GM21619 (cell line): ENCODE measurements around the gene EPHA6.
"Not testable (repeated sequence)": the region's sequence is repeated elsewhere in the genome, so short reads cannot be mapped to it uniquely, and the experiment has no call there.

ENCODE experiments used
- ATAC-seq: cut with Tn5 transposase; IDR thresholded peaks from one replicate; pipeline ENCODE4 v1.9.1; 2021; ENCODE audit not compliant: unreplicated experiment

Gene EPHA6

GRCh38 chr3:97264180-97264579 is 449.8 kb downstream of the EPHA6 start:
- no peak for ATAC-seq

DNA sequence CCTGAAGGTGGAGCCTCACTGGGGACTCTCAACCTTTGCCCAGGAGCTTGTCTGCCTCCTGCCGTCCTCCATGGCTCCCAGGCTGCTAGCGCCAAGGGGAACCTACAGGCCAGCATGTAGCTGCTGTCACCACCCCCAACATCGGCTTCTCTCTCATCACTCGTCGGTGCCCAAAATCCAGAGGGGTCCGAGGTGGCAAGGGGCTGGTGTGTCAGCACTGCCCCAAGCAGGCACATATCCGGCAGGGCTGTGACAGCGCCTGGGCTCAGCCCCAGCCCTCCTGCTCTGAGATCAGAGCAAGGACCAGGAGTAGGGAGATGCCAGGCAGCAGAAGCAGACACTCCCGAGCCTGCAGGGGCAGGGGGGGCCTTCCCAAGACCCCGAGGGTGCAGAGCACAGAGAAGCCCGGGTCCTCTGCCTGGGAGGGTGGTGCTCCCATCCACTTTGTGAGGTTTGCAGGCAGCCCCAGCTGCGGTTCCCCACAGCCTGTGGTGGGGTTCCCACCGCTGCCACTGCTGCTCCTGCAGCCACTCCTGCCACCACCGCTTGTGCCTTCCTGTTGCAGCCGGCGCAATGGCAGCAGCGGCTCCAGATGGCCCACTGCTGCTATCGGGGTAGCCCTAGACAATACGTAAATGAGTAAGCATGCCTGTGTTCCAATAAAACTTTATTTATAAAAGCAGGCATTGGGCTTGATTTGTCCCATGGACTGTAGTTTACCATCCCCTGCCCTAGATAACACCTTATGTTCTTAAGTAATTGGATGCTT is 451.0 kb downstream of the EPHA6 start:
- ATAC-seq: no peak

- no peak for ATAC-seq
These were observed 454.8 kb downstream of the EPHA6 start for GRCh38 chr3:97269202-97269601.

DNA sequence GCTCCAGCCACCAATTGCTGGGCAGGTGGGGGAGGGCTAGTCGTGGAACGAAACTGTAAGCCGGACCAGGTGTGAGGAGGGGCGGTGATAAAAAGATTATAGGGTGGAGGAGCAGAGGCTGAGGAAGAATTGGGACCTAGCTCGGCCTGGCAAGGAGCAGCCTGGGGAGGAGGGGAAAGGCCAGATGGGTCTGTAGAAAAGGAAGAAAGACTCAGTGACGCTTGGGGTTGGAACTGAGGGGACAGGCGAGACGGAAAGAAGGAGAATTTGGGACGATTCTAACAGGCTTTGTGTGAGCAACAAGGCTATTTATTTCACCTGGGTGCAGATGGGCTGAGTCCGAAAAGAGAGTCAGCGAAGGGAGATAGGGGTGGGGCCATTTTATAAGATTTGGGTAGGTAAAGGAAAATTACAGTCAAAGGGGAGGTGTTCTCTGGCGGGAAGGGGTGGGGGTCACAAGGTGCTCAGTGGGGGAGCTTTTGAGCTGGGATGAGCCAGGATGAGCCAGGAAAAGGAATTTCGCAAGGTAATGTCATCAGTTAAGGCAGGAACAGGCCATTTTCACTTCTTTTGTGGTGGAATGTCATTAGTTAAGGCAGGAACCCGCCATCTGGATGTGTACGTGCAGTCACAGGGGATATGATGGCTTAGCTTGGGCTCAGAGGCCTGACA is 462.6 kb downstream of the EPHA6 start:
- ATAC-seq: not testable (repeated sequence)

- no peak for ATAC-seq
These were observed 463.3 kb downstream of the EPHA6 start for GRCh38 chr3:97277708-97278107.

DNA sequence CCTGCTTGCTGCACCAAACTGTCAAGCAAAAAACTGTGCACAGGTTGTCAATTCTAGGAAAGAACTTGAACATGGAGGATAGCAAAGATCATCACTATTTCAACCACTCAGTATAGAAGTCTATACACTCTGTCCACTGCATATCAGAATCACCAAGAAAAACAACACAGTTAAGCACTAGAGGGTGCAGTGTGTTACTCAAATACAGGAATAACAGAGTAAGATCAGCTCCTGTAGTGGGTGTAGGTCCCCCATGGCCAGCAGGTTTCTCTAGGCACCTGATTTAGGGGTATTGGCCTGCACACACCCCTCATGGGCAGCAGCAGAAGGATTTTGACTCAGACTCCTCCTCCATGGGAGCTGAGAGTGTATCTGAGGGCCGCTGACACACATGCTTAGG is 464.1 kb downstream of the EPHA6 start:
- no peak for ATAC-seq

DNA sequence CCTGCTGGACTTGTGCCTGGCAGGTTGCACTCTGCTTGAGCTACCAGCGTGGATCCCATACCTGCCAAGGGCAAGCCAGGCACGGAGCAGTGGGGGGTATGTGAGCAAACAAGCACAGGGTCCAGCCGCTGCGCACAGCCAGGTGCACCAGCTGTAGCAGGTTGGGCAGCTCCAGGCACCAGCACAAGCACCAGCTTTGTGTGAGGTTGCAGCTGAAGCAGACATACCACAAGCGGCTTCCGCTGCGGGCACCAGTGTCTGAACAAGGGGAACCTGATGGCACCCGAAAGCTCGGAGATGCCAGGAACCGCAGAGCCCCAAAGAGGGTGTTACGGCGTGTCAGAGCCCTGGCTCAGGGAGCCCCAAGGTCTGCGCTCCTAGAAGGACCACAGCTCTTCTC is 477.5 kb downstream of the EPHA6 start:
- no peak for ATAC-seq

- no peak for ATAC-seq
These were observed 479.3 kb downstream of the EPHA6 start for GRCh38 chr3:97293596-97294131.

- no peak for ATAC-seq
These were observed 482.6 kb downstream of the EPHA6 start for GRCh38 chr3:97297032-97297431.

- no peak for ATAC-seq
These were observed 486.7 kb downstream of the EPHA6 start for GRCh38 chr3:97301114-97301513.

GRCh38 chr3:97306226-97306625 is 491.8 kb downstream of the EPHA6 start:
- no peak for ATAC-seq

GRCh38 chr3:97338375-97338774 is 524.0 kb downstream of the EPHA6 start:
- no peak for ATAC-seq

DNA sequence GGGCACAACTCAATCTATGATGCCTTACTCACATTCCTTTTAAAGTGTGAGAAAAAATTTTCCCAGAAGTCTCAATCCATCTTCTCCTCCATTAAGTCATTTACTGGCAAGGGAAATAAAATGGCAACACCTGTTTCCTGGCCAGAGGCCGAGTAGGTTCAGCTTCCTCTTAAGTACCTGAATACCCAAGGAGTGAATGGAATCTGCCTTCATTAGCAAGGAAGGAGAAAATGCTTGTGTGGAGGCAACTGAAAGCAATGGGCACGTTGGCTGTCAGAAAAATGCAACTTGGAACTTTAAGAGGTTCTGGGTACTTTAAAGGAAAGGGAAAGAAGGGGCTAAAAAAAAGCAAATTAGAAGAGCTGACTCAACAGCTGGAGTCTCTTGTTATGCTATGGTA is 526.5 kb downstream of the EPHA6 start:
- no peak for ATAC-seq

DNA sequence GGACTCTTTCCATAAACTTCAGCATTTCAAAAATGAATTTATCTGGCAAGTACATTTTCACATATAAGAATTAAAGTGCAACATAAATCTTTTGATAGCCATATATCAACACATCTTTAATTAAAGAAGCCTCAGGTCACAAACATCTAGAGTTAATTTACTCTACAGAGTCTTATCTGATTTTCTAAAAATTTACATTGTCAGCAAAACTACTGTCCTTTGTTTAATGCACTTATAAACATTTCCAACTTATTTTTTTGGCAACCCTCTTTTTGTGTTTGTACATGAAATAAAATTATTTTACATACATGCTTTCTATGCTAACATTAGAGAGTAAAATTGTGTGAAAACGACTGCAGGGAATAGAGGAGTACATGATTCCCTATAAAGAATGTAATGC is 533.4 kb downstream of the EPHA6 start:
- ATAC-seq: no peak

DNA sequence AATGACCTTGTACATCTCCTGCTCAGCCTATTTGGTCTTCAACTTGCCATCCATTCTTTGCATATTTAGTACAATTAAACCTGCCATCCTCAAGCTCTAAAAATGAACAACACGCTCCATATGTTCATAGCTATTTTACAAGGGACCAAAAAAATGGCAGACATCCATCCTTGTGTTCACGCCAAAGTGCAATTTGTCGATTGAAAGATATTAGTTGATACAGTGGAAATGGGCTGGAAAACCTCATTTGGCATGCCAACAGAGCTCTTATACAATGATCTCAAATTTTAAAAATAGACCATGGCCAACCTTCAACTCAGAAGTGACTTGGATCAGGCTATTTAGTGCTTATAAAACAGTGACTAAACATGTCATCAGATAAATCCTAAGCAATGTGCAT is 536.6 kb downstream of the EPHA6 start:
- ATAC-seq: no peak

DNA sequence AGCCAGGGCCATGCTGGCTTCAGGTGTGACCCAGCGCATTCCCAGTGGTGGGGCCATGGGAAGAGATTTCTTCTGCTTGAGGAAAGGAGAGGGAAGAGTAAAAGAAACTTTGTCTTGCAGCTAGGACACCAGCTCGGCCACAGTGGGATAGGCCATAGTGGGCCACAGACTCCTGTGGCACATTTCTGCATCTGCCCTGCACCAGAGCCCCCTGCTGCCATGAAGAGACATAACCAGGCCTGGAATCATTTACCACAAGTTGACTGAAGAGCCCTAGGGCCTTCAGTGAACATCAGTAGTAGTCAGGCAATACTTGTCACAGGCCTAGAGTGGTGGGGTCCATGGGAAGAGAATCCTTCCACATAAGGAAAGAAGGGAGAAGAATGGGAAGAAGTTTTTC is 538.8 kb downstream of the EPHA6 start:
- no peak for ATAC-seq

- no peak for ATAC-seq
These were observed 545.6 kb downstream of the EPHA6 start for GRCh38 chr3:97359977-97360376.

DNA sequence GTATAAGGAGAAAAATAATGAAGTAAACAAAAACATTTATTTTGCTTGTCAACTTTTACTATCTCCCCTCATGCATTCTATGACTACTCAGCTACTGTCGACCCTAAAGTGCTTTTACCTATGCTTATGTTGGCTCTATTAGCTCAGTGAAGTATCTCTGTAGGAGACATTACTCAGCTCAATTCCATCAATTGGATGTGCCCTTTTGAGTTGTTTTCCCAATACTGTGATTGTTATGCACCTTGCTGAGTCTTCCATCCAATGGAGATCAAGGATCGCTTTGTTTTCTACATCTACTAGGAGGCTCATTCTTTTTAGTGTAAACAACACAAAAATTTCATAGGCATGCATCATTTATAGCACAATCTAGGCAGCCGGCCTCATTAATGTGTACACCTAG is 546.4 kb downstream of the EPHA6 start:
- no peak for ATAC-seq

DNA sequence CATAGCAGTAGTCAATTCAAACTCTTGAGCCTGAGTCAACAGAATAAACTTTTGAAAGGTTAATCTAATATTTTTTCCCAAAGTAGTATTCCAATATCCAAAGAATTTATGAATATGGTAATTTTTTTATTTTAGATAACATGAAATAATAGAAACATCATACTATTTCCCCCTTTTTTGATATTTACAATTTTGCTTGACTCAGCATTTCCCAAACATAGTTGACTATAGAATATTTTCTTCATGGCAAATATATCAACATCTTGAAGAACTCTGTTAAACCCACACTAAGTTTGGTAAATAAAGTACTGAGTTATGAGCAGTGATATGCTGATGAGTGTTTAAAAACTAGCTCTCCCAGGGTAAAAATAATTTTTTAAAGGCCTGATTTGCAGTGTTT is 570.2 kb downstream of the EPHA6 start:
- ATAC-seq: no peak

DNA sequence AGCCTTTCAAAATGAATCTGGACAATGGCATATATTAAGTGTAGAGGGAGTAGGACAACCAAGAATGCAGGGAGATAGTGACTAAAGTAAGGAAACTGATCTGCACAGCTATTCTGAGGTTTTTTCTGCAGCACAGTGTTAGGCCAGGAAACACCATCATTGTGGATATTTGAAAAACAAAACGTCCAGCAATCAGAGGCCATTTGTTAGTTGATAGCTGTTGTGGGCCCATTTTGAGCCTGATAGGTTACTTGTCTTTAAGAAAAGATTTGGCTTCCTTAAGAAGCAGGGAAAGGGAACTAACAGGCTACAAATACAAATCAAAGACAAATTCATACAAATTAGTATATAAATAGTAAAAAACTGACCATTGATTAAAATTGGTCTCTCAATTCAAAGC is 574.4 kb downstream of the EPHA6 start:
- ATAC-seq: no peak

DNA sequence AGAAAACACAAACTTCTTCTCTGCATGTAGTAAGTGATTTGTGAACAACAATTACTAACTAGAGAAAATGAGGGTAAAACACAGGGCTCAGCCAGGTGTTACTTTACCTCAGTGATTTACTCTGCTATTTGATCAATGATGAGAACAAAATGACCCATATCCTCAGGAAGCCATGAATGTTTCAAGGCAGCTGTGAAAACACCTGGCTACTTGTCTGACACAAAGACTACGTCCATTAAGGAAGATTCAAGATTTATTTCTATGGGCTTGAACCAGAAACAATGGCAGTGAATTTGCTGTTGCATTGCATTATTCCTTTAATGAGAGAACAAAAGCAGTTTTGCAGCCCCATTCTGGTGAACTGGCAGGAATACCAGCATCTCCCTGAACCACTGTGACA is 575.5 kb downstream of the EPHA6 start:
- ATAC-seq: no peak

DNA sequence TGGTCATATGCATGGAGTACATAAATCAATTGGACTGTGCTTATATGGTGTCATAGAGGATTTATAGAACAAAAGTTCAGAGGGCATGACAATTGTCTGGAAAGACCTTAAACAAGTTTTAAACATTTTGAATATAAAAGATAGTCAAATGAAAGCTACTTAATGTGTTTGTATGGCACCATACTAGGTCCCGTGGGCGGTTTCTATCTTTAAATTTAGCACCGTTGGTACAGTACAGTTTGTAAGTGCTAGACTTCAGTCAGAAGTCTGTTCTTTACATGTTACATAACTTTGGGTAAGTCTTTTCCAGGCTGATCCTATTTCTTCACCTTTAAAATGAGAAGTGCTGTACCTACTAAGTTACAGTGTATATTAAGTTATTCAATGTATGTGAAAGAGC is 576.8 kb downstream of the EPHA6 start:
- no peak for ATAC-seq
